GM12874 (cell line): ENCODE measurements around the gene DMKN.

Experiments
- CTCF ChIP-seq: IDR thresholded peaks from 2 replicates; pipeline ENCODE4 v1.5.1; 2011; ENCODE audit warnings: low read depth, mild to moderate bottlenecking, control low read depth, low read length, moderate library complexity; ENCODE audit not compliant: insufficient read depth

Gene DMKN

GRCh38 chr19:35455616-35456201 lies 57.7 kb downstream of the DMKN start:
- no peak for TF ChIP-seq CTCF

- no peak for TF ChIP-seq CTCF
These were observed 58.8 kb downstream of the DMKN start for GRCh38 chr19:35454663-35455062.

- TF ChIP-seq CTCF, result no peak
These were observed 61.9 kb downstream of the DMKN start for GRCh38 chr19:35451338-35452096.

- no peak for TF ChIP-seq CTCF
These were observed 63.9 kb downstream of the DMKN start for GRCh38 chr19:35449359-35450043.

- no peak for TF ChIP-seq CTCF
These were observed 65.6 kb downstream of the DMKN start, which contains the start of gene FFAR2 for GRCh38 chr19:35447606-35448469. Gene FFAR2 (plus strand): TSS chr19:35448257. CDS start chr19:35449715, 1,458 bp downstream.
